Fibroblast of pulmonary artery (primary cell): ENCODE data around the gene XRN2.

ENCODE experiments used
- DNase-seq: peaks from one replicate; pipeline ENCODE4 v3.0.0-alpha.2; 2010; ENCODE audit warnings: low read depth
- H3K4me3 ChIP-seq: replicated peaks from 2 replicates; pipeline ENCODE4 v1.5.1; 2011; ENCODE audit warnings: low read depth, mild to moderate bottlenecking, control low read depth, low read length, moderate library complexity
- TF ChIP-seq, protein P1 (sequence below): IDR thresholded peaks from 2 replicates; pipeline ENCODE4 v1.5.1; 2011; ENCODE audit warnings: mild to moderate bottlenecking, control low read depth, low read length, inconsistent platforms; ENCODE audit errors: missing control alignments

Gene XRN2

DNA sequence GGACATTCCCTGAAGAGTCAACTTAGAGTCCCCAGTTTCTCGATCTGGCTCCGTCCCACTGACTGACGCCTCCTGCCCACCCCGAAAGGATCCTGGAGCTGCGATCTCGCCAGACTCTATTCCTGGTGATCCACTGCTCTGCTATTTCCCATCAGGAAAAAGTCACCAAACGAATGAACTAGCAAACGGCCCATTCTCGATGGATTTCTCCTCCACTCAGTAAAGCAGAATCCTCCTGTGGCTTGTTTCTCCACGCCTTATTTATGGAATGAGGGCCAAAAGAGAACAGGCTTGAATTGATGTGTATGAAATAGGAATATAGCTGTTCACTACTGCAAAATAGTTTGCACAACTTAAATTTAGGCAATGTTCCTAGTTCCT lies 88.8 kb downstream of the XRN2 start:
- DNase-seq, result no peak
- TF ChIP-seq, protein P1, sequence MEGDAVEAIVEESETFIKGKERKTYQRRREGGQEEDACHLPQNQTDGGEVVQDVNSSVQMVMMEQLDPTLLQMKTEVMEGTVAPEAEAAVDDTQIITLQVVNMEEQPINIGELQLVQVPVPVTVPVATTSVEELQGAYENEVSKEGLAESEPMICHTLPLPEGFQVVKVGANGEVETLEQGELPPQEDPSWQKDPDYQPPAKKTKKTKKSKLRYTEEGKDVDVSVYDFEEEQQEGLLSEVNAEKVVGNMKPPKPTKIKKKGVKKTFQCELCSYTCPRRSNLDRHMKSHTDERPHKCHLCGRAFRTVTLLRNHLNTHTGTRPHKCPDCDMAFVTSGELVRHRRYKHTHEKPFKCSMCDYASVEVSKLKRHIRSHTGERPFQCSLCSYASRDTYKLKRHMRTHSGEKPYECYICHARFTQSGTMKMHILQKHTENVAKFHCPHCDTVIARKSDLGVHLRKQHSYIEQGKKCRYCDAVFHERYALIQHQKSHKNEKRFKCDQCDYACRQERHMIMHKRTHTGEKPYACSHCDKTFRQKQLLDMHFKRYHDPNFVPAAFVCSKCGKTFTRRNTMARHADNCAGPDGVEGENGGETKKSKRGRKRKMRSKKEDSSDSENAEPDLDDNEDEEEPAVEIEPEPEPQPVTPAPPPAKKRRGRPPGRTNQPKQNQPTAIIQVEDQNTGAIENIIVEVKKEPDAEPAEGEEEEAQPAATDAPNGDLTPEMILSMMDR, result no peak
- H3K4me3 ChIP-seq, result no peak overlapping the region

DNA sequence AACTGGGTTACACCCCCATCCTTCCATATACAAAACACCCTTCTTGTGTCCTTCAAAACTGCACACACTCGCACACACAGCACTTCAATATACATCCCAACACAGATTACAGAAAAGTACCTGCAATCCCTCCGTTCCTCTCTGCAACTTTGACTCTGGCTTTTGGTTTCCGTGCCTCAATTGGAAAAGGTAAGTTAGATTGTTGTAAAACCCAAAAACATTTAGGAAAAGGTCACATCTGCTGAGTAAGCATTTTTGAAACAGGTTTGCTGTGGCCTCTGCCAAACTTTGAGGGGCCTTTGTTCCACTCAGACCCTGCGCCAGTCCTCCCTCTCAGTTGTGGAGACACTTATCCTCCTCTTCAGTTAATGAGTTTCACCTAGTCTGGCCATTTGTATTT lies 90.0 kb downstream of the XRN2 start:
- TF ChIP-seq, protein P1, result no peak
- no peak overlapping the region for H3K4me3 ChIP-seq
- DNase-seq, result no peak

DNA sequence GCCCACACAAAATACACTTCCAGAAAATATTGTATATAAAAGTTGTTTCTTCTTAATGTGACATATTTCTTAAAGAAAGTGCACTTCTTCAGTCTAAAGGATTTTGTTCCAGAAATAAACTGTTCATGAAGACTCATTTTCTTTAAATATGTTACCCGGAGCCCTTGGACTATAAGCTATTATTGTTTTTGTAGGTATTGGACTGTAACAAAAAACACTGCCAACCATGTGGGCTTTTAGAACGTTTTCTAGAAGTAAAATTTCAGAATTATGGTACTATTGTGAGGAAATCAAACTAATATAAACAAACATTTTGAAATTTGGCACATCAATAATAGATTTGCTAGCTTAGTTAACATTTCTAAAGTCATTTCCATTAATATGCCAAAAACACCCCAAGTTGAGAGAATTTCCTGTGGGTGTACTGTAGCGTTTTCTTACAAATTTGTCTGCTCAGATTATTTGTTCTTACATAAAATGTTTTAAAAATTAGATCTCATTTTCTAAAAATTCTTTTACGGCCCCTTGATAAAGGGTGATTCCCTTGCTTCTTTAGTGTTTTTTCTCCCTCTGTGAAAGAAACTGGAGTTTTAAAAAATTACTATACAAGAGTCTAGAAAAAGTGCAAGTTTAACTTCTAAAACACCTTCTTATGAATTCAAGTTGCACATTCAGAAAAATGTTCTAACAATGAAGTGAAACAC lies 90.8 kb downstream of the XRN2 start:
- TF ChIP-seq, protein P1, result no peak
- H3K4me3 ChIP-seq, result no peak overlapping the region
- no peak for DNase-seq

DNA sequence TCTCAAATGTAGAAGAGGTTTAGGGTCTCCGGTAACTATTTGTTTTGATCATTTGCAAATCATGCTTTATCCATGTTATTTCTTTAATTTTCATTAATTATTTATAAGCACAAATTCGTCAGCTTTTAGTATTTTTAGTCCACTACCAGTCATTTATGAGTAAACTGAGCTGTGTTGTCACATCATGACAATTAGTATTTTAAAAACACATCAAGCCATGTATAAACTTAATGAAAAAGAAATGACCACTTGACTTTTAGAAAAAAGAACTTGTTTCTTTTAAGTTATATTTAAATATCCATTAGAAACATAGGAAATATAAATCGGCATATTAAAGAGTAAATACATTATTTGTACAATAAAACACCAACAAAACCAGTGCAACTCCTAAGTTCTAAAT lies 91.4 kb downstream of the XRN2 start:
- DNase-seq, result no peak
- TF ChIP-seq, protein P1, result no peak

DNA sequence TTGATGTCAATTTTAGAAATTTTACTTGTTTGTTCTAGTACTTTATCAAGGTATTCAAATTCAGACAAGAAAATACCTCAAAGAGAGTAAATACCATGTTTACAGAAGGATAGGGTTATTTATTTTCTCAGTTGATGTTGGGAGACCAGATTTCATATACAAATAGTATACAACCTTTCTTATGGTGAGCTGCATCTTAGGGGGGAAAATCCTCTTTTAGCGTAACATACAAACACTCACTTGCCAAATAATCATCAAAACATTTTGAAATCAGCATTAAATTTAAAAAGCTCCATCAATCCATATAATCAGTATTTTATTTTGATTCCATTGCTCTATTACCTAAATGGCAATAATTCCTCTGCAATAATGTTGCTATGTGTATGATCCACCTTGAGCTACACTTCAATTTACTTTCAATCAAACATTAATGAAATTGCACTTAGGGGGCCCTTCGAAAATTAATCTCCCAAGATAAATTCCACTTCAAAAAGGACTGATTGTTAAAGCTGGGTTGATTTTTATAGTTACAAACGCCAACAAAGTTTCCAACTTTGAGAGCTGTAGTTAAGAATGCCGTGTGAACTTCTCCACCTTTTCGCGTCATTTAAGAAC lies 92.0 kb downstream of the XRN2 start:
- no peak overlapping the region for H3K4me3 ChIP-seq
- TF ChIP-seq, protein P1, result no peak
- DNase-seq, result no peak

More for the DNA sequence above, 91.4 kb downstream of the XRN2 start:
- H3K4me3 ChIP-seq, result no peak overlapping the region

DNA sequence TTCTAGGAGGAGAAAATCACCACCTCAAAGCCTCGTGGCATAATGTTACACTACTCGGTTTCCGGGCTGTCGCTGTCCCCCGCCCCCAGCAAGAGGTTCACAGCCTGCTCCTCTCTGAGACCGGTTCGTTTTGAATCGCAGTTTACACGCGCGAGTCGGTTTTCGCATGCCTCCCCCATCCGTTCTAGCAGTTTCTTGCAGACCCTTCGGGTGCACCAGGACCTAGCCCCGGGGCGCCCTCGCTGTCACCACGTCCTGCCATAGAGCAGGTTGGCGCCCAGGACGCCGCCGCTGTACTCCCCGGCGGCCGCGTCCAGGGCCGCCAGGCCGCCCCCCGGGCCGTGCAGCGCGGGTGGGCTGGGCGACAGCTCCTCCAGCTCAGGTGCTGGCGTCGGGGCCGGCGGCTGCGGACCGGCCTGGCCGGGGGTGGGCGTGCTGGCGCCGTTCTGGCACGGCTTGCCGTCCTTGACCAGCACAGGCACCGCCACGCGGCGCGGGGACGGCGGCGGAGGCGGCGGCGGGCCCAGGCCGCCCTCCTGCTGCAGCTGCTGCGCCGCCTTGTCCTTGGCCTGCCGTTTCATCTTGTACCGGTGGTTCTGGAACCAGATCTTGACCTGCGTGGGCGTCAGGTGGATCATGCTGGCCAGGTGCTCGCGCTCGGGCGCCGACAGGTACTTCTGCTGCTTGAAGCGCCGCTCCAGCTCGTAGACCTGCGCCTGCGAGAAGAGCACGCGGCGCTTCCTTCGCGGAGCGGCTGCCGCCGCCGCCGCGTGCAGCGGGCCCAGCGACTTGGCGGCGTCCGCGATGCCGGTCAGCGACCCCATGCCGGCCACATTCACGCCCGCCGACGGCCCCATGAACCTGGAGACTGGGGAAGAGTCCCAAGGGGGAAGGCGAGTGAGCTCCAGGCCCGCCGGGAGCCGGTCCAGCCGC lies 92.8 kb downstream of the XRN2 start:
- no peak for DNase-seq
- TF ChIP-seq, protein P1, result no peak
- H3K4me3 ChIP-seq, result no peak overlapping the region
